Suppressor macrophage treated with lipopolysaccharide for 1 hour (primary cell): ENCODE data around the gene OR14I1.
"Not testable (repeated sequence)": the region's sequence is repeated elsewhere in the genome, so short reads cannot be mapped to it uniquely, and the experiment has no call there.

Experiments
- DNase-seq, 3 donors: peaks; one replicate each; pipeline ENCODE4 v3.0.0-alpha.2; 2020 to 2022

Gene OR14I1

DNA sequence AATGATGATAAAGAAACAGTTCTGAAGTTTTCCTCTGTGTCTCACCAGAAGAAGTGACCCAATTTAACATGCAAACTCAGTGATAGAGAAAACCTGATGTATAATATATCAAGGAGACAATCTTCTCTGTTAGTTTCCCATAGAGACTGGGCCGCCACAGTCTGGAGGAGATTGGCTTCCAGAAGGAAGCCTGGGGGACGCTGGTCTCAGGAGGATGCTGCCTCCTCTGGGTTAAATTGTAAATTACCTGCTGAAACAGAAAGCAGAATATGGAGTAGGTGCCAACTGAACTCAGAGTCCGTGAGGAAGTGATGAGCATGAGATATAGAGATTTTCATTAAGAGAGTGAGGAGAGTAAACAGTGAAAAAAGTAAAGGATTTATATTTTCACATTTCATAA lies 15.8 kb downstream of the OR14I1 start:
- peak in 1 of 3 donors; percentile 26 for DNase-seq

DNA sequence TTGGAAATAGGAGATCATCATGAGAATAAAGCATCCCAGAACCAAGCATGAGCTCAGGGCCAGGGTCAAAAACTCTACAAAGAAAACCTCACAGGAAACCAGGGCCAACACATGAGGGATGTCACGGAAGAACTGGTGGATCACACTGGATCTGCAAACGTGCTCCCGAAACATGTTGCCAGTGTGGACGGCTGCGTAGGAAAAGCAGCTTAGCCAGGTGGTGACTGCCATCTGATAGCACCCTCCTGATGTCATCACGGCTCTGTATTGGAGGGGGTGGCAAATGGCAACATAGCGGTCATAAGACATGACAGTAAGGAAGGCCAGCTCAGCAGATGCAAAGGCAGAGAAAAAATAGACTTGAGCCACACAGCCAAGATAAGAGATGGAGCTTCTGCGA lies 20.9 kb downstream of the OR14I1 start:
- no peak for DNase-seq

DNA sequence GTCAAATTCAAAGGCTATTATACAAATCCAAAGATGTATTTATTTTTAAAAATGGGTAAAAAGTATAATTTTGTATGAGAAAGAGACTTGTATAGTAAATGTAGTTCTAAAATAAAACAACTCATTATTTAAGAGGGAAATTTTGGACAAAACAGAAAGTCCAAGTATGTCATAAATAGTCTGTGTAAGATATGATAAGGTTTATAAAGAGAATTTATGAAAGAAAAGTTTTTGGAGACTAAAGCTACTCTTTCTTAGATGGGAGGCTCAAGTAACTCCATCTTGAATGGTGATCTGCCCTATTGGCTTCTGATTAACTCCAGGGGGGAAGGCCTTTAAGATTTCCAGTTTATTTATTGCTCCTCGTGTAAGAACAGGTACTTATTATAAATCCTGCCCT lies 32.6 kb downstream of the OR14I1 start:
- DNase-seq: no peak

DNA sequence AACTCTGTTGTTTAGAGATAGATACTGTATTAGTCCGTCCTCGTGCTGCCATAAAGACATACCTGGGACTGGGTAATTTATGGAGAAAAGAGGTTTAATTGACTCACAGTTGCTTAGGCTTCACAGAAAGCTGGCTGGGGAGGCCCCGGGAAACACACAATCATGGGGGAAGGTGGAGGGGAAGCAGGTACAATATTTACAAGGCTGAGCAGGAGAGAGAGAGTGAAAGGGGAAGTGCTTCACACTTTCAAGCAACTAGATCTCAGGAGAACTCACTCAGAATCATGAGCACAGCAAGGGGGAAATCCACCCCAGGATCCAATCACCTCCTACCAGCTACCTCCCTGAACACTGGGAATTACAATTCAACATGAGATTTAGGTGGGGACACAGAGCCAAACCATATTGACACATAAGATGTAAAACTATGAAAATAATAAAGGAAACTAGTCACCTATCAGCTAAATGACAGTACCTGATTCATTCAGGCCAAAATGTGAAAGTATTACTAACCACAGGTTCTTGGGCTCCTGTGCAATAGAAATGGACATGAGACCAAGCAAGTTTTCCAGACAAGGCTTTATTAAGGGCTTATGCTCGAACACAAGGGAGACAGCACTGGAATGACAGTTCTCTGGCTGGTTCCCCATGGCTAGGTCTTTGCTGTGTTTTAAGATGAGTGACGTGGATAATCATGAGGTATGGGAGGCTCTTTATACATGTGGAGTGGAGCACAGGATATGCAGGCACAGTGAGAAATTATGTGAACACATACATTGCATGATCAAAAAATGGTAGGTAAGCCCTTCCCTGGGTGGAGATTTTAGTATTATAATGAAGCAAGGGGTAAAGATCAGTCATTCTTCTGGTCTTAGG lies 38.9 kb downstream of the OR14I1 start:
- peak in 1 of 3 donors; percentile 3 for DNase-seq

DNA sequence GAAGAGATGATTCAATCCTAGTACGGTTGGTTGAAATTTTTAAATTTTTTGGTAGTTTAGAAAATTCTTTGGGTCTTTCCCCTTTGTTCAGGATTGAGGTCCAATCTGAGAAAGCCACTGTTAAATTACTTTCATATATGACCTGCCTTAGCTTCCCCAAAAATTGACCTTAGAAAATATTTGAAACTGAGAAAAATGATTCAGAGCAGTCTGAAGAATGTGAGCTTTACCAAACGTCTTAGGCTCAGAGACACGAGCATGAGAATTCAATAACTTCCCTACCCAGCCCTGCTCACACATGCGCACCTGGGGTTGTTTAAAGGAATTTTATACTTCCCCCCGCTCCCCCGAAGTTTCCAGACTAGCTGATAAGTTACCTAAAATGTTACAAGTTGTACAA lies 45.8 kb downstream of the OR14I1 start:
- DNase-seq: not testable (repeated sequence)

DNA sequence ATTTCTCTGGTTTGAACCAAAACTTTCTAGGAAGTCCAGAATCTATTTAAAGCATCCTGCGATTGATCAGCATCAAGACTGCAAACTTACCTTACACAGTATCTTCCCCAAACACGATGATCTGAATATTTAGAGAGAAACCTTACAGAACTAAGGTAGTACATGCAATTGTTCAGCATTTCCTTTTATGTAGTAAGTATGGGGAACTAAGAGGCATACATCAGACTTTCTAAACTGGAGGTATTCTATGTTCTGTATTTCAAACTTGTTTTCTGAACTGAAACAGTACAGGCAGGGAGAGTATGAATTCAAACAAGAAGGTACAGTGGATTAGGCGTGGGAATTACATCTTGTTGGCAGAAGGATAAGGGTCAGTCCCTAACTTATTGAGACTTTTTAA lies 47.2 kb downstream of the OR14I1 start, which contains the start of gene OR2T27:
TSS of gene OR2T27 (minus strand) at position 175 of the 400 bp plus-strand sequence. CDS start 4,644 bp downstream, outside the sequence.
- not testable (repeated sequence) for DNase-seq
